NCI-H2029 (cell line): ENCODE measurements around the gene ABI3.

ENCODE experiments used
- DNase-seq: peaks from one replicate; lab custom pipeline; 2025; lab: John Stamatoyannopoulos, UW

The ABI3 gene

GRCh38 chr17:49197346-49197998 is 13.0 kb upstream of the ABI3 start:
- DNase-seq = no peak

- DNase-seq = no peak
These were observed 12.3 kb upstream of the ABI3 start for GRCh38 chr17:49198211-49198610.

GRCh38 chr17:49200423-49201083 is 10.0 kb upstream of the ABI3 start:
- no peak for DNase-seq

- no peak for DNase-seq
These were observed 9.0 kb upstream of the ABI3 start for GRCh38 chr17:49201481-49201927.

GRCh38 chr17:49203796-49204195 is 6.7 kb upstream of the ABI3 start:
- DNase-seq = no peak

GRCh38 chr17:49204516-49204915 is 6.0 kb upstream of the ABI3 start:
- no peak for DNase-seq

GRCh38 chr17:49209061-49209571 is 1.4 kb upstream of the ABI3 start:
- DNase-seq = no peak

GRCh38 chr17:49213399-49213798 is 2.9 kb downstream of the ABI3 start:
- no peak for DNase-seq

- no peak for DNase-seq
These were observed 3.3 kb downstream of the ABI3 start for GRCh38 chr17:49213847-49214246.

- DNase-seq = no peak
These were observed 4.3 kb downstream of the ABI3 start for GRCh38 chr17:49214676-49215360.

GRCh38 chr17:49216482-49216881 is 6.0 kb downstream of the ABI3 start:
- no peak for DNase-seq

GRCh38 chr17:49216953-49217650 is 6.6 kb downstream of the ABI3 start:
- no peak for DNase-seq

GRCh38 chr17:49217651-49218413 is 7.3 kb downstream of the ABI3 start:
- DNase-seq = no peak

GRCh38 chr17:49218941-49219913 is 8.7 kb downstream of the ABI3 start:
- no peak for DNase-seq

GRCh38 chr17:49219987-49220386 is 9.5 kb downstream of the ABI3 start:
- no peak for DNase-seq

- DNase-seq = no peak
These were observed 12.6 kb downstream of the ABI3 start for GRCh38 chr17:49223168-49223516.

GRCh38 chr17:49223517-49224197 is 13.2 kb downstream of the ABI3 start:
- no peak for DNase-seq

GRCh38 chr17:49224198-49224996 is 13.9 kb downstream of the ABI3 start:
- no peak for DNase-seq

- no peak for DNase-seq
These were observed 14.5 kb downstream of the ABI3 start for GRCh38 chr17:49224997-49225337.
